Stimulated activated naive B cell treated with anti-CD40 and anti-IgM and Interleukin-4, amounts not matched to agents 10 μg/mL and 1 μg/mL and 100 μg/mL, for 72 hours (primary cell): ENCODE measurements around the gene CCDC137.

Experiments
- ATAC-seq, 2 donors: fragments of 150-1000 bp; cut with Tn5 transposase; replicated peaks; 2 replicates each; pipeline ENCODE4 v1.10.0; 2021; ENCODE audit warnings: moderate library complexity in 1 of 2
- DNase-seq: peaks from one replicate; pipeline ENCODE4 v3.0.0; 2021
- H3K27ac Mint-ChIP-seq: one replicate; pipeline ENCODE4 v1.8.0; 2022; ENCODE audit warnings: mild to moderate bottlenecking, mixed read lengths
- H3K27me3 Mint-ChIP-seq, 2 donors: one replicate each; pipeline ENCODE4 v1.8.0; 2022; ENCODE audit warnings: mixed read lengths in 2 of 2
- H3K36me3 Mint-ChIP-seq, 2 donors: one replicate each; pipeline ENCODE4 v1.8.0; 2022; ENCODE audit warnings: mixed read lengths in 2 of 2, mild to moderate bottlenecking in 1 of 2
- H3K4me1 Mint-ChIP-seq, 2 donors: one replicate each; pipeline ENCODE4 v1.8.0; 2022; ENCODE audit warnings: mixed read lengths in 2 of 2, mild to moderate bottlenecking in 1 of 2
- H3K4me3 Mint-ChIP-seq, 2 donors: one replicate each; pipeline ENCODE4 v1.8.0; 2022; ENCODE audit warnings: mild to moderate bottlenecking in 2 of 2, mixed read lengths in 2 of 2, moderate library complexity in 1 of 2
- H3K9me3 Mint-ChIP-seq, 2 donors: one replicate each; pipeline ENCODE4 v1.8.0; 2022; ENCODE audit warnings: mixed read lengths in 2 of 2, mild to moderate bottlenecking in 1 of 2

CCDC137 gene

DNA sequence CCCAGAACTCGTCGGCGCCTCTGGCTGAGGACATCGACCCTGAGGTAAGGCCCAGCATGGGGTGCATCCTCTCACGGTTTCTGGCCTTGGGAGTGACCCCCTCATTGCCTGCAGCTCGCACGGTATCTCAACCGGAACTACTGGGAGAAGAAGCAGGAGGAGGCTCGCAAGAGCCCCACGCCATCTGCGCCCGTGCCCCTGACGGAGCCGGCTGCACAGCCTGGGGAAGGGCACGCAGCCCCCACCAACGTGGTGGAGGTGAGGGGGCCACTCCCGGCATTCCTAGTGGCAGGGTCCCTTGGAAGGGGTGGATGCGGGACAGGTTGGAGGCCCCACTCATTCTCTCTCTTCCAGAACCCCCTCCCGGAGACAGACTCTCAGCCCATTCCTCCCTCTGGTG lies 28.3 kb downstream of the CCDC137 start:
- Mint-ChIP-seq H3K4me1 (peaks cover 3 to 21% of the 10 kb centered on the region in 2 donors), H3K27ac (no peak overlapping the region), H3K27me3 (no peaks in the 10 kb centered on the region), H3K36me3 (peaks cover 30 to 36% of the 10 kb centered on the region in 2 donors), H3K4me3 (no peak overlapping the region), H3K9me3 (no peaks in the 10 kb centered on the region)
- ATAC-seq (no peak), DNase-seq (no peak)

DNA sequence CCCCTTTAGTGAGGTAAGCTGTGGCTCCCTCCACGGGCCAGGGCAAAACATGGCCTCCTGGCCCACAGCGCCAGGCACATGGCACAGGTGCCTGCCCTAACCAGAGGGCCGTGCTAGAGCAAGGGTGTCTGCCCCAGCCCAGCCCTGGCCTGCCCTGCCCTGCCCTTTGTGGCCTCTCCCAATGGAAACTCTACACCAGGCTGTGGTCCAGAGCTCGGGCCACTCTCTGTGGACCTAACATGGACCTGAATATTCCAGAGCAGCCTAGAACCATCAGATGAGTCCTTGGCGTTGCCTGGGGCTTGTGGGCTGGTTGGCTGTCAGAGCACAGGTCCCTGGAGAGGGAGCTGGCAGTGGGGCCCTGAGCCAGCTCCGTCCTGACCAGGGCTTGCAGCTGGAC lies 28.7 kb downstream of the CCDC137 start:
- Mint-ChIP-seq H3K27me3 (no peaks in the 10 kb centered on the region), H3K36me3 (peaks cover 27 to 32% of the 10 kb centered on the region in 2 donors), H3K9me3 (no peaks in the 10 kb centered on the region), H3K27ac (no peak overlapping the region), H3K4me1 (peaks cover 3 to 19% of the 10 kb centered on the region in 2 donors), H3K4me3 (no peak overlapping the region)
- ATAC-seq (no peak), DNase-seq (no peak)

DNA sequence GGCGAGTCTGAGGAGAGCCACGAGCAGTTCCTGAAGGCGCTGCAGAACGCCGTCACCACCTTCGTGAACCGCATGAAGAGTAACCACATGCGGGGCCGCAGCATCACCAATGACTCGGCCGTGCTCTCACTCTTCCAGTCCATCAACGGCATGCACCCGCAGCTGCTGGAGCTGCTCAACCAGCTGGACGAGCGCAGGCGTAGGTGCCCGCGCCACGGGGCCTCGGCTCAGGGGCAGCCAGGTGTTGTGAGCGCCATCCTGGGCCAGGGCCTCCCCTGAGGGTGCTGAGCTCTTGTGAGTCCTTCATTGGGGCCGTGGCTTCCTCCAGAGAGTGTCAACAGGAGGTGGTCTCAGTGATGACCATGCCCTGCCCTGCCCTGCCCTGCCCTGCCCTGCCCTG lies 29.3 kb downstream of the CCDC137 start:
- H3K27me3 Mint-ChIP-seq: no peaks in the 10 kb centered on the region
- H3K27ac Mint-ChIP-seq: no peak overlapping the region
- peaks cover 32% of the 10 kb centered on the region in 2 donors for H3K36me3 Mint-ChIP-seq
- DNase-seq (no peak), ATAC-seq (no peak)
- H3K9me3 Mint-ChIP-seq: no peaks in the 10 kb centered on the region
- H3K4me1 Mint-ChIP-seq: peaks cover 6 to 25% of the 10 kb centered on the region in 2 donors
- H3K4me3 Mint-ChIP-seq: no peak overlapping the region

DNA sequence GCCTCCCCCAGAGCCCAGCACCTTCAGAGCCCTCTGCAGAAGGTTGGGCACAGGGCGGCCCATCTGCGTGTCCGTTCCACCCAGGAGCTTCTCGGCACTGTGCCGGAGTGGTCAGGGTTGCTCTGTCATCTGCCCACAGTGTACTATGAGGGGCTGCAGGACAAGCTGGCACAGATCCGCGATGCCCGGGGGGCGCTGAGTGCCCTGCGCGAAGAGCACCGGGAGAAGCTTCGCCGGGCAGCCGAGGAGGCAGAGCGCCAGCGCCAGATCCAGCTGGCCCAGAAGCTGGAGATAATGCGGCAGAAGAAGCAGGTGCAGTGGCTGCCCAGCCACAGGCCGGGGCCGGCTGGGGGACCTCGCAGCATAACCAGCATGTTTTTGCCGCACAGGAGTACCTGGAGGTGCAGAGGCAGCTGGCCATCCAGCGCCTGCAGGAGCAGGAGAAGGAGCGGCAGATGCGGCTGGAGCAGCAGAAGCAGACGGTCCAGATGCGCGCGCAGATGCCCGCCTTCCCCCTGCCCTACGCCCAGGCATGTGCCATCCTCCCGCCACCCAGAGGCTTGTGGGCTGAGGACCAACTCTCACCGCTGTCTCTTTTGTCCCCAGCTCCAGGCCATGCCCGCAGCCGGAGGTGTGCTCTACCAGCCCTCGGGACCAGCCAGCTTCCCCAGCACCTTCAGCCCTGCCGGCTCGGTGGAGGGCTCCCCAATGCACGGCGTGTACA lies 29.8 kb downstream of the CCDC137 start:
- Mint-ChIP-seq H3K9me3 (no peaks in the 10 kb centered on the region), H3K36me3 (peaks cover 31 to 32% of the 10 kb centered on the region in 2 donors), H3K4me1 (peaks cover 8 to 26% of the 10 kb centered on the region in 2 donors), H3K4me3 (no peak overlapping the region), H3K27ac (no peak overlapping the region), H3K27me3 (no peaks in the 10 kb centered on the region)
- DNase-seq (no peak), ATAC-seq (peak in 1 of 2 donors; percentile 12)

DNA sequence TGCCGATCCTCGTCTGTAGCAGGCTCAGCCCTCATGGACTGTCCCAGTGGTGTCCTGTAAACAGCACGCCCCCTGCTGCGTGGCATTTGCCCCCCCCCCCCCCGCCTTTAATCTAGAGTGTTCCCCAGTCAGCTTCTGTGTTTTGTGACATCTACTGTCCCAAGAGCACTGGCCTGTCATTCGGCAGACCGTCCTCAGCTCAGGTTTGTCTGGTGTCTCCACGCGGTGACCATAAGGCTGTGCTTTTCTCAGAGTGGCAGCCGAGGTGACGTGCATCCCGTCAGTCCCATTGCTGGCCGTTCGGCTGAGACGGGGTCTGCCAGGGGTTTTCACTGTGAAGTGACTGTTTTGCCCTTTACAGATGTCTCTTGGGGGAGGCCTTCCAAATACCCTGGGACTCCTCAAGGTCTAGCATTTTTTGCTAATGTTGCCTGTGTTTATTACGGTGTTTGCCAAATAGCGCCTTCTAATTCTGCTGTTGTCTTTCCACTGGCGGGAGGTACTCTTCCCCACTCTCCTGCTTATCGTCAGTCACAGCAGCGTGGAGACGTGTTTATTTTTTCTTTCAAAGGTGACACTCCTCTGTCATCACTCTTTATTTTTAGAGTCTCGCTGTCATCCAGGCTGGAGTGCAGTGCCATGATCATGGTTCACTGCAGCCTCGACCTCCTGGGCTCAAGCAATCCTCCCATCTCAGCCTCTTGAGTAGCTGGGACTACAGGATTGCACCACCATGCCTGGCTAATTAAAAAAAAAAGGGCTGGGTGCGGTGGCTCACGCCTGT lies 30.9 kb downstream of the CCDC137 start:
- no peaks in the 10 kb centered on the region for H3K9me3 Mint-ChIP-seq
- H3K36me3 Mint-ChIP-seq: peaks cover 32 to 39% of the 10 kb centered on the region in 2 donors
- peak overlapping the region; percentile 60 for H3K27ac Mint-ChIP-seq
- no peak for ATAC-seq
- no peak for DNase-seq
- H3K4me1 Mint-ChIP-seq: peaks cover 14 to 34% of the 10 kb centered on the region in 2 donors
- no peaks in the 10 kb centered on the region for H3K27me3 Mint-ChIP-seq
- H3K4me3 Mint-ChIP-seq: no peak overlapping the region

DNA sequence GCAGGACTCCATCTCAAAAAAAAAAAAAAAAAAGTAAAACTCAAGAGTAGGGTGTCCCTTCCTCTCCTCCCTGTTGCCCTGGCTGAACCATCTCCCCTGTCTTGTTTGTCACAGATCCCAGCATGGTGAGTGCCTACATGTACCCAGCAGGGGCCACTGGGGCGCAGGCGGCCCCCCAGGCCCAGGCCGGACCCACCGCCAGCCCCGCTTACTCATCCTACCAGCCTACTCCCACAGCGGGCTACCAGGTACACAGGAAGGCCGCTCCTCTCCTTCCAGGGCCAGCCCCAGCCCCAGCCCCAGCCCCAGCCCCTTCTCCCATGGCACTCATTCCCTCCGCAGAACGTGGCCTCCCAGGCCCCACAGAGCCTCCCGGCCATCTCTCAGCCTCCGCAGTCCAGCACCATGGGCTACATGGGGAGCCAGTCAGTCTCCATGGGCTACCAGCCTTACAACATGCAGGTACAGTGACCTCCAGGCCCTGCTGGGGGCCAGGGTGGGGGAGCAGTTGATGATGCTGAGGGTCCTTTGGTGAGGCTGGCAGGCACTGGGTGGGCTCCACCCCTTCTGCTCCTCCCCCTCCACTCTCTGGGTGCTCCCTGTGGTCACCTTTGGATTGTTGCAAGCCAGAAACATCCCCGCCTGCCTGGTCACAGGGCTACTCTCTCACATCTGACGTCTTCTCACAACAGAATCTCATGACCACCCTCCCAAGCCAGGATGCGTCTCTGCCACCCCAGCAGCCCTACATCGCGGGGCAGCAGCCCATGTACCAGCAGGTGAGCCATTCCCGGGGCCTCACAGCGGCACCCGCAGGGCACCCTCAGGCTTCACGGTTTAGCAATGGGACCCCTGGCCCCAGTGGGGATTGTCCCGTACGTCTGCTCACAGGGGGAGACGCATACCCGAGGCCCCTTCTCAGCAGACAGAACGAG lies 34.1 kb downstream of the CCDC137 start:
- peak overlapping the region; percentile 99 for H3K27ac Mint-ChIP-seq
- H3K36me3 Mint-ChIP-seq: peaks cover 42 to 49% of the 10 kb centered on the region in 2 donors
- peaks cover 20 to 51% of the 10 kb centered on the region in 2 donors for H3K4me1 Mint-ChIP-seq
- DNase-seq (no peak), ATAC-seq (no peak)
- no peaks in the 10 kb centered on the region for H3K27me3 Mint-ChIP-seq
- H3K4me3 Mint-ChIP-seq: peak overlapping the region; percentile 11 to 46
- H3K9me3 Mint-ChIP-seq: no peaks in the 10 kb centered on the region

DNA sequence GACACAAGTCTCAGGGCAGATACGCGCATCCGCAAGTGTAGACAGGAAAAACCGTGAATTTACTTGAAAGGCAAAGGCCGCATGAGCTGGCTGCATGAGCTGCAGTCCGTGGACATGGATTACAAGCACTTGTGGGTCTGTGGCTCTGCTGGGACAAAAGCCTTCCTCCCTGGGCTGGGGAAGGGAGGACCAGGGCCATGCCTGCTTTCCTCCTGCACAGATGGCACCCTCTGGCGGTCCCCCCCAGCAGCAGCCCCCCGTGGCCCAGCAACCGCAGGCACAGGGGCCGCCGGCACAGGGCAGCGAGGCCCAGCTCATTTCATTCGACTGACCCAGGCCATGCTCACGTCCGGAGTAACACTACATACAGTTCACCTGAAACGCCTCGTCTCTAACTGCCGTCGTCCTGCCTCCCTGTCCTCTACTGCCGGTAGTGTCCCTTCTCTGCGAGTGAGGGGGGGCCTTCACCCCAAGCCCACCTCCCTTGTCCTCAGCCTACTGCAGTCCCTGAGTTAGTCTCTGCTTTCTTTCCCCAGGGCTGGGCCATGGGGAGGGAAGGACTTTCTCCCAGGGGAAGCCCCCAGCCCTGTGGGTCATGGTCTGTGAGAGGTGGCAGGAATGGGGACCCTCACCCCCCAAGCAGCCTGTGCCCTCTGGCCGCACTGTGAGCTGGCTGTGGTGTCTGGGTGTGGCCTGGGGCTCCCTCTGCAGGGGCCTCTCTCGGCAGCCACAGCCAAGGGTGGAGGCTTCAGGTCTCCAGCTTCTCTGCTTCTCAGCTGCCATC lies 34.9 kb downstream of the CCDC137 start:
- no peaks in the 10 kb centered on the region for H3K27me3 Mint-ChIP-seq
- no peaks in the 10 kb centered on the region for H3K9me3 Mint-ChIP-seq
- ATAC-seq (no peak), DNase-seq (no peak)
- peak overlapping the region; percentile 96 to 99 for H3K4me3 Mint-ChIP-seq
- H3K27ac Mint-ChIP-seq: peak overlapping the region; percentile 99
- peaks cover 51 to 54% of the 10 kb centered on the region in 2 donors for H3K36me3 Mint-ChIP-seq
- H3K4me1 Mint-ChIP-seq: peaks cover 22 to 59% of the 10 kb centered on the region in 2 donors

DNA sequence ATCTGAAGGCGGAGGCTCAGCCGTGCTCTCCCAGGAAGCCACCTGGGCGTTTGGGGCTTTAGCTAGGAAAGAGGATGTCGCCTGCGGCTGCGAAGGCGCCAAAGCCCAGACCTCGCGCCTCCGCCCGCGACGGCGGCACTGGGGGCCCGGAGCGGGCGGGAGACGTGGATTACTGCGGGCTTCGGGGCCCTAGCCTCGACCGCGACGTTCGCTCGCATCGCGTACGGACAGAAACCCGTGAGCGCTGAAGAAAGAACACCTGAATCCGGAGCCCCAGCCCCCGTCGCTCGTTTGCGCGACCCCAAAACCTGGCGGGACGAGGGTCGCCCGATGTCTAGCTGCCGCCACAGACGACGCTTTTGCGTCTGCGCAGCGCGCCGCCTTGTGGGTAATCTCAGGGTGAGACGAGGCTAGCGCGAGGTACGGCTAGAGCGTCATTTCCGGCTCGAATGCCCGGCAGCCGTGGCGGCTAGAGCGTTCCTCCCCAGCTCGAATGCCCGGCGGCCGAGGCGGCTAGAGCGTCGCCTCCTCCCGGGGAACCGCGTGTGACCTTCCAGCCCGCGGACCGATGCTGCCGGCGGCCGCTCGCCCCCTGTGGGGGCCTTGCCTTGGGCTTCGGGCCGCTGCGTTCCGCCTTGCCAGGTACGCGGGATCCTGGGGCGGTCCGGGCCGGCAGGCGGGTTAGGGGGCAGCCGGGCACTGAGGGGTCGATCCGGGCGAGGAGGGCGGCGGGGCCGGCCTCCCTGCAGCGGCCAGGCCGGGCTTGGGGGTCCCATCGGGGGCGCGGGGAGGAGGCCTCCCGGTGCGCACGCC lies 36.6 kb downstream of the CCDC137 start, which contains the start of gene MRPL12:
Gene MRPL12, plus strand, starts transcription at position 434 of the 813 bp plus-strand sequence. Its CDS starts 135 bp downstream, at position 569.
- Mint-ChIP-seq H3K4me3 (peak within 1 kb of the TSS; percentile 96 to 99), H3K9me3 (no peaks in the 10 kb centered on the region), H3K36me3 (peaks cover 42 to 52% of the 10 kb centered on the region in 2 donors), H3K4me1 (peaks cover 23 to 56% of the 10 kb centered on the region in 2 donors), H3K27ac (peak within 1 kb of the TSS; percentile 99), H3K27me3 (no peaks in the 10 kb centered on the region)
- DNase-seq (peak; percentile 84), ATAC-seq (peak; percentile 94)

DNA sequence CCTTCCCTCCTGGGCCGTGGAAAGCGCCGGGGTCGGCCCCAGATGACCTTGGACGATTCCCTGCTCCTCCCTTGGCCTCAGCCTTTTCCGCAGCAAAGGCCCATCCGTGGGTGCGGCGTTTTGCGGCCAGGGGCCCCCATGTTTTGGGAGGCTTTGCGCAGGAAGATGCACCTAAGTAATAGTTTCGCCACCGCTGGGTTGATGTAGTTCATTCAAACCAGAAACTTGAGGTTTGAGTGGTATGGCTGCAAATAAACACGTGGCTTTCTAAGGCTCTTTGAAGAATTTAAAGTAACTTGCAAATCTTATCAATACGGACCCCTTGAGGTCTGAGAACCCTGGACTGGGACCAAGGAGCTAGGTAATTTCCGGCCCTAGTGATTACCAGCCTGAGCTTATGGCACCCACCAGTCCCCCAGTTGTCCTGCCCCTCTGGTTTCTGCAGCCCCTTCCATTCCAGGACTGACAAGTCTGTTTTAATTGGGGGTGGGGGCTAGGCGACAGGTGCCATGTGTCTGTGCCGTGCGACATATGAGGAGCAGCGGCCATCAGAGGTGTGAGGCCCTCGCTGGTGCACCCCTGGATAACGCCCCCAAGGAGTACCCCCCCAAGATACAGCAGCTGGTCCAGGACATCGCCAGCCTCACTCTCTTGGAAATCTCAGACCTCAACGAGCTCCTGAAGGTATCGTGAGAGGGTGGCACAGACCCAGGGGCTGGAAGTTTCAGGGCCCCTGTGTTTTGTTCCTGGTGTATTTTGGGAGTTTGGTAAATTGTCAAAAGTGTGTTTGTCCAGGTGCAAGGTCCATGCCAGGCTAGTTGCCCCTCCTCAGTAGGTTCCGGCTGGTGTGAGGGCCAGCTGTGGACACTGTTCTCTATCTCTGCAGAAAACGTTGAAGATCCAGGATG lies 37.5 kb downstream of the CCDC137 start:
- no peaks in the 10 kb centered on the region for H3K9me3 Mint-ChIP-seq
- peak overlapping the region; percentile 96 to 99 for H3K4me3 Mint-ChIP-seq
- no peaks in the 10 kb centered on the region for H3K27me3 Mint-ChIP-seq
- no peak for DNase-seq
- H3K27ac Mint-ChIP-seq: peak overlapping the region; percentile 71
- peaks cover 39 to 51% of the 10 kb centered on the region in 2 donors for H3K36me3 Mint-ChIP-seq
- peaks cover 23 to 51% of the 10 kb centered on the region in 2 donors for H3K4me1 Mint-ChIP-seq
- ATAC-seq: peak in 1 of 2 donors; percentile 4

DNA sequence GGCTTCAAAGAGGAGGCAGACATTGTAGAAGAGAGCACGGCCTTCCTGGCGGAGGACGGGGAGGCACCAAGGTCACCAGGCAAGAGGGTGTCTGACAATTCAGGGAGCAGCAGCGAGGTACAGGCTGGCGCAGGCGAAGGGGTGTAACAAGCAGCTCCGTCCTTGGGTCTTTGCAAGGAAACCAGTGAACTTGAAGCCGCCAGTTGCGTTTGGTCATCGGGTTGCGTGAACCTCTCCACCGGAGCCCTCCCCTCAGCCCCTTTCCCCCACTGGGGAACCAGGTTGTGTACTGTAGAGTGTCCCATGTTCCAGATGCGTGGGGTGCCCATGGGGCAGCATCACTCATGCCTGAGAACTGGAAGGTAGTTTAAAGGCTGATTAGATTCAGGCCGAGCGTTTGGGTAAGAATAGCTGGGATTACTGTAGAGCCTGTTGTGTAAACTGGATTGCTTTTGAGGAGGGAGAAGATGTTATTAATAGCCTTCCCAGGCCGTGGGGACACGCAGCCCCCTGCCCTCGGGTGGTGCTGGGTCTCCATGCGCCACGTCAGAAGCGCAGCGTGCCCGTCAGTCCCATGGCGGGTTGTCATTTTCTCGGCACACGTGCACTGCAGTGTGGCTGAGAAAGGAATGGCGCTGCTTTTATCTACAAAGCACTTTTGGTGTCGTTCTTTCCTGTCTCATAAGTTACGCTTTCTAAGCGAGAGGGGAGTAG lies 39.1 kb downstream of the CCDC137 start:
- ATAC-seq (no peak), DNase-seq (no peak)
- Mint-ChIP-seq H3K4me3 (peak overlapping the region in 1 of 2 donors; percentile 15), H3K9me3 (no peaks in the 10 kb centered on the region), H3K27ac (peak overlapping the region; percentile 71), H3K27me3 (no peaks in the 10 kb centered on the region), H3K4me1 (peaks cover 27 to 51% of the 10 kb centered on the region in 2 donors), H3K36me3 (peaks cover 39 to 57% of the 10 kb centered on the region in 2 donors)

DNA sequence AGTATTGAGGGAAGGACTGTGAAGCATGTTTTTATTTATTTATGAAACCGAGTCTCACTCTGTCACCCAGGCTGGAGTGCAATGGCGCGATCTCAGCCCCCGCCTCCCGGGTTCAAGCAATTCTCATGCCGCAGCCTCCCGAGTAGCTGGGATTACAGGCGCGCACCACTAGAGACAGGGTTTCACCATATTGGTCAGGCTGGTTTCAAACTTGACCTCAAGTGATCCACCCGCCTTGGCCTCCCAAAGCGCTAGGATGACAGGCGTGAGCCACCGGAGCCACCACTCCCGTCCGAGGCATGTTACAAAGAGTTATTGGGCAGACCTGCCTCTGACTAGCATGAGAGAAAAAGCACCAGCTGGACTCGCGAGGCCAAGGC lies 39.7 kb downstream of the CCDC137 start:
- DNase-seq (no peak), ATAC-seq (no peak)
- peaks cover 36 to 56% of the 10 kb centered on the region in 2 donors for H3K36me3 Mint-ChIP-seq
- peaks cover 26 to 51% of the 10 kb centered on the region in 2 donors for H3K4me1 Mint-ChIP-seq
- H3K27me3 Mint-ChIP-seq: no peaks in the 10 kb centered on the region
- no peaks in the 10 kb centered on the region for H3K9me3 Mint-ChIP-seq
- H3K4me3 Mint-ChIP-seq: no peak overlapping the region
- peak overlapping the region; percentile 14 for H3K27ac Mint-ChIP-seq
